PC-9 (cell line): Measurements from ENCODE around the gene NIBAN1. TPM values are rescaled to one million over a fixed set of nuclear protein-coding genes. Genes with fewer than 3 reads are reported as not detected.

Experiments
- BruUV-seq: library from RNA; stranded (reverse); fragments of 400-500 nt; replicated peaks from 2 replicates; lab custom pipeline; 2021; lab: Mats Ljungman, UMichigan
- CTCF ChIA-PET: fragments of 300-600 bp; sonication (Branson Sonifier 250); formaldehyde crosslinking; loops from one replicate; lab custom pipeline; 2022; ENCODE audit warnings: antibody characterized with exemption; lab: Charles Lee
- POLR2A ChIA-PET: fragments of 300-600 bp; sonication (Branson Sonifier 250); formaldehyde crosslinking; loops from one replicate; lab custom pipeline; 2022; ENCODE audit warnings: antibody characterized with exemption; ENCODE audit not compliant: unreplicated experiment; lab: Charles Lee
- DNase-seq, 2 experiments: peaks; one replicate each; pipeline versions ENCODE4 v3.0.0 to v3.0.0-alpha.2; 2015 to 2022; ENCODE audit warnings: mixed read lengths in 1 of 2
- H2AFZ ChIP-seq: fragments of 200-600 bp; sonication (generic); 2 replicates; pipeline ENCODE4 v1.8.1; 2017; ENCODE audit warnings: antibody characterized with exemption
- H3F3A ChIP-seq: fragments of 200-600 bp; sonication (generic); 2 replicates; pipeline ENCODE4 v1.8.1; 2017; ENCODE audit warnings: antibody characterized with exemption, mild to moderate bottlenecking, low read depth; ENCODE audit not compliant: insufficient read depth
- H3K27ac ChIP-seq: fragments of 200-600 bp; sonication (generic); 2 replicates; pipeline ENCODE4 v1.6.1; 2016; ENCODE audit warnings: mixed run types
- H3K27me3 ChIP-seq: fragments of 200-600 bp; sonication (generic); 2 replicates; pipeline ENCODE4 v1.6.1; 2016; ENCODE audit warnings: low read depth, mixed run types; ENCODE audit not compliant: insufficient read depth
- H3K36me3 ChIP-seq: fragments of 200-600 bp; sonication (generic); 2 replicates; pipeline ENCODE4 v1.6.1; 2016; ENCODE audit warnings: low read depth, mixed run types
- H3K4me1 ChIP-seq: fragments of 200-600 bp; sonication (generic); replicated peaks from 2 replicates; pipeline ENCODE4 v1.6.1; 2016; ENCODE audit warnings: mixed run types; ENCODE audit not compliant: insufficient read depth
- H3K4me2 ChIP-seq: fragments of 200-600 bp; sonication (generic); 2 replicates; pipeline ENCODE4 v1.6.1; 2017; ENCODE audit warnings: mixed run types
- H3K4me3 ChIP-seq: fragments of 200-600 bp; sonication (generic); 2 replicates; pipeline ENCODE4 v1.6.1; 2016; ENCODE audit warnings: mixed run types
- H3K79me2 ChIP-seq: fragments of 200-600 bp; sonication (generic); 2 replicates; pipeline ENCODE4 v1.6.1; 2017; ENCODE audit warnings: low read depth, mixed run types
- H3K9me2 ChIP-seq: fragments of 200-600 bp; sonication (generic); 2 replicates; pipeline ENCODE4 v1.8.1; 2017; ENCODE audit warnings: mild to moderate bottlenecking; ENCODE audit not compliant: insufficient read depth
- H3K9me3 ChIP-seq: fragments of 200-600 bp; sonication (generic); 2 replicates; pipeline ENCODE4 v1.8.1; 2016; ENCODE audit warnings: low read depth; ENCODE audit not compliant: insufficient read depth
- H4K20me1 ChIP-seq: fragments of 200-600 bp; sonication (generic); 2 replicates; pipeline ENCODE4 v1.8.1; 2017; ENCODE audit not compliant: insufficient read depth
- EZH2 ChIP-seq: fragments of 200-600 bp; sonication (generic); IDR thresholded peaks from 2 replicates; pipeline ENCODE4 v1.8.0; 2017; ENCODE audit warnings: antibody characterized with exemption, low read depth
- intact Hi-C: fragments of 100-400 bp; cut with micrococcal nuclease; formaldehyde crosslinking; loops from one replicate; pipeline ENCODE4 v1.10.0; 2022; ENCODE audit not compliant: unreplicated experiment
- total RNA-seq: library from RNA; stranded (reverse); gene quantifications from 2 replicates; pipeline ENCODE4 v1.2.3, GENCODE V29; 2021
- TF ChIP-seq, protein P1 (sequence below): fragments of 200-600 bp; sonication (generic); conservative IDR thresholded peaks from 2 replicates; pipeline ENCODE4 v1.6.1; 2017; ENCODE audit warnings: mixed run types, antibody characterized with exemption, mild to moderate bottlenecking, moderate library complexity

The NIBAN1 gene
- total RNA-seq, 1 experiment from 2014 or later, result 29.3 TPM

DNA sequence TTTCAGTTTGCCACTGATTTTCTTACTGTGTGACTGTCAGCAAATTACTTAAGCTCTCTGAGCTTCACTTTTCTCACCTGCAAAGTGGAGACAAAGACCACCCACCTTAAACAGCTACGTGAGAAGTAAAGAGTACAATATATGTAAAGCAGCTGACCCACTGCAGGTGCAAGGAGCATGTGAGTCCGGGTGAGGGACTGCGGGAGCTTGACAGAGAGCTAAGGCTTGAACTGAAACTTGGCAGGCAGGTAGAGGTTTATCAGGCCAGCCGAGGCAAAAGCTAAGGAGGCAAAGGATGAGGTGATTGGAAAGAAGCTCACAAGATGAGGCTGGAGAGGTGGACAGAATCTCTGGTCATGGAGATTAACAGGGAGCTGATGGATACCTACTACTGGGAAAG, 36.6 kb downstream of the NIBAN1 start:
- Histone ChIP-seq H3K36me3 (no peaks in the 10 kb centered on the region; the same call in 1 of the 2 replicates), H3K27ac (no peak overlapping the region), H4K20me1 (peaks cover 7% of the 10 kb centered on the region; the same call in 1 of the 2 replicates), H3K4me3 (no peak overlapping the region), H3K9me3 (no peaks in the 10 kb centered on the region), H3K4me2 (no peak overlapping the region), H3F3A (no peaks in the 10 kb centered on the region), H3K9me2 (no peaks in the 10 kb centered on the region), H2AFZ (no peak overlapping the region), H3K27me3 (no peaks in the 10 kb centered on the region), H3K4me1 (no peaks in the 10 kb centered on the region), H3K79me2 (no peaks in the 10 kb centered on the region)
- TF ChIP-seq, protein P1, sequence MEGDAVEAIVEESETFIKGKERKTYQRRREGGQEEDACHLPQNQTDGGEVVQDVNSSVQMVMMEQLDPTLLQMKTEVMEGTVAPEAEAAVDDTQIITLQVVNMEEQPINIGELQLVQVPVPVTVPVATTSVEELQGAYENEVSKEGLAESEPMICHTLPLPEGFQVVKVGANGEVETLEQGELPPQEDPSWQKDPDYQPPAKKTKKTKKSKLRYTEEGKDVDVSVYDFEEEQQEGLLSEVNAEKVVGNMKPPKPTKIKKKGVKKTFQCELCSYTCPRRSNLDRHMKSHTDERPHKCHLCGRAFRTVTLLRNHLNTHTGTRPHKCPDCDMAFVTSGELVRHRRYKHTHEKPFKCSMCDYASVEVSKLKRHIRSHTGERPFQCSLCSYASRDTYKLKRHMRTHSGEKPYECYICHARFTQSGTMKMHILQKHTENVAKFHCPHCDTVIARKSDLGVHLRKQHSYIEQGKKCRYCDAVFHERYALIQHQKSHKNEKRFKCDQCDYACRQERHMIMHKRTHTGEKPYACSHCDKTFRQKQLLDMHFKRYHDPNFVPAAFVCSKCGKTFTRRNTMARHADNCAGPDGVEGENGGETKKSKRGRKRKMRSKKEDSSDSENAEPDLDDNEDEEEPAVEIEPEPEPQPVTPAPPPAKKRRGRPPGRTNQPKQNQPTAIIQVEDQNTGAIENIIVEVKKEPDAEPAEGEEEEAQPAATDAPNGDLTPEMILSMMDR, result no peak
- no peak for TF ChIP-seq EZH2
- no peak for DNase-seq
- CTCF ChIA-PET, result no interaction called here
- intact Hi-C loops, result no loop called here
- BruUV-seq, result no TSS peak
- POLR2A ChIA-PET, result no interaction called here

DNA sequence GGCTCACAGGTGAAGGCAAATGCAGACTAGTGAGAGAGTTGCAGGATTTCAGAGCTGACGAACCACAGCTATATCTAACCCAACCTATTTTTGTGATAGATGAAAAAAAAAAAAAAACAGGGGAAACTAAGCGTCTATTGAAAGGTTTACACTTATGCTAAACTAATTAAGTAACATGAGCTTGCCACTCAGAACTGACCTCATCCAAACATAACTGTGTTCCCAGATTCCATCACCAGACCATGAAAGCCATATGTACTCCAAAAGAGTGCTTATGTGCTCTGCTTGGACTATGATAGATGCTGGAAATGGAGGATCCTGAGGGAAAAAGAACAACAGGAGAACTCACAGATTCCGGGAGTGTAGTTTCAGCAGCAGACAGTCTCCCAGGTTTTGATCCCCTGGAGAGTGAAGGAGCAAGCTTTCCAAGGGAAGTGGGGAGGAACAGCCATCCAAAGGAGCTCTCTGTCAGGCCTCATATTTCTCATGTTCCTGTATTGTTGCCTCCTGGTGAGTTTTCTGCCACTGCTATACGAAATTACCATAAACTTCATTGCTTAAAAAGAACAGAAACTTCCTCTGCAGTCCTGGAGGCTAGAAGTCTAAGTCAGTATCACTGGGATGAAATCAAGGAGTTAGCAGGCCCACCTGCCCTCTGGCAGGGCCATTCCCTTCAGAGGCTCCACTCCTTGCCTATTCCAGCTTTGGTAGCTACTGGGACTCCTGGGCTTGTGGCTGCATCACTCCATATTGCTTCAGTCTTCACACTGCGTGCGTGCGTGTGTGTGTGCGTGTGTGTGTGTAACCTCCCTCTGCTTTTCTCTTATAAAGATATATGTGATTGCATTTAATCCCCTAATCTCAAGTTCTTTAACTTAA, 38.1 kb downstream of the NIBAN1 start:
- no peak for DNase-seq
- H3K9me3 ChIP-seq, result no peaks in the 10 kb centered on the region
- H3K4me2 ChIP-seq, result no peak overlapping the region
- H3K27me3 ChIP-seq, result no peaks in the 10 kb centered on the region
- H3K4me1 ChIP-seq, result peaks cover 6% of the 10 kb centered on the region
- no peaks in the 10 kb centered on the region; the same call in 1 of the 2 replicates for H3K79me2 ChIP-seq
- H3K4me3 ChIP-seq, result no peak overlapping the region
- H2AFZ ChIP-seq, result no peak overlapping the region
- H3K9me2 ChIP-seq, result no peaks in the 10 kb centered on the region
- ChIA-PET CTCF (no interaction called here), POLR2A (interaction anchor here (0.6 kb wide), 1 partner anchor 181 kb away, joined by 3 read pairs; no protein-coding TSS in a partner anchor)
- H3K36me3 ChIP-seq, result no peaks in the 10 kb centered on the region; the same call in 1 of the 2 replicates
- H4K20me1 ChIP-seq, result peaks cover 7% of the 10 kb centered on the region; the same call in 1 of the 2 replicates
- BruUV-seq, result no TSS peak
- H3F3A ChIP-seq, result peaks cover 5% of the 10 kb centered on the region; the same call in 1 of the 2 replicates
- H3K27ac ChIP-seq, result no peak overlapping the region
- intact Hi-C loops, result no loop called here
- TF ChIP-seq, protein P1, result no peak
- TF ChIP-seq EZH2, result no peak

DNA sequence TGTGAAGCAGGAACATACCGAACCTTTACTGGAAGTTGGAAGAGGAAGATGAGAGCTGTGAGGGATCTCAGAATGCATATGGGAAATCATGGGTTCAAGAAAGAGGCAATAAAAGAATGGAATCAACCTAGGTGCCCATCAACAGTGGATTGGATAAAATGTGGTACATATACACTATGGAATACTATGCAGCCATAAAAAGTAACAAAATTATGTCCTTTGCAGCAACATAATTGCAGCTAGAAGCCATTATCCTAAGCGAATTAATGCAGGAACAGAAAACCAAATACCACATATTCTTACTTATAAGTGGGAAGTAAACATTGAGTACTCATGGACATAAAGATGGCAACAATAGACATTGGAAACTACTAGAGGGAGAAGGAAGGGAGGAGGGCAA, 40.4 kb downstream of the NIBAN1 start:
- H3K4me3 ChIP-seq, result no peak overlapping the region
- ChIA-PET POLR2A (no interaction called here), CTCF (no interaction called here)
- peaks cover 27% of the 10 kb centered on the region for H3K4me1 ChIP-seq
- DNase-seq, result no peak
- no peak for TF ChIP-seq EZH2
- TF ChIP-seq, protein P1, result no peak
- H3K27ac ChIP-seq, result no peak overlapping the region
- BruUV-seq, result no TSS peak
- H3F3A ChIP-seq, result peaks cover 23% of the 10 kb centered on the region; the same call in 1 of the 2 replicates
- H3K79me2 ChIP-seq, result no peaks in the 10 kb centered on the region; the same call in 1 of the 2 replicates
- H2AFZ ChIP-seq, result no peak overlapping the region
- H3K9me3 ChIP-seq, result no peaks in the 10 kb centered on the region
- no peak overlapping the region for H3K4me2 ChIP-seq
- H3K36me3 ChIP-seq, result no peaks in the 10 kb centered on the region; the same call in 1 of the 2 replicates
- H3K27me3 ChIP-seq, result no peaks in the 10 kb centered on the region
- no peaks in the 10 kb centered on the region; the same call in 1 of the 2 replicates for H3K9me2 ChIP-seq
- peaks cover 7% of the 10 kb centered on the region; the same call in 1 of the 2 replicates for H4K20me1 ChIP-seq
- intact Hi-C loops, result no loop called here
